Stimulated activated CD4-positive, alpha-beta T cell treated with anti-CD3 and anti-CD28 coated beads, Interleukin-4, amount 100 ng/mL, for 4 hours (primary cell): ENCODE measurements around the gene EYS.

ENCODE experiments used
- DNase-seq, 2 experiments: peaks; one replicate each; pipeline ENCODE4 v3.0.0-alpha.2; 2020

Gene EYS

GRCh38 chr6:64930681-64931080, 776.3 kb downstream of the EYS start:
- no peak for DNase-seq

- no peak for DNase-seq
These were observed 781.0 kb downstream of the EYS start for GRCh38 chr6:64926051-64926450.

- DNase-seq: no peak
These were observed 786.8 kb downstream of the EYS start for GRCh38 chr6:64920257-64920656.

- no peak for DNase-seq
These were observed 792.9 kb downstream of the EYS start for GRCh38 chr6:64914124-64914523.

GRCh38 chr6:64912966-64913365, 794.1 kb downstream of the EYS start:
- no peak for DNase-seq

- no peak for DNase-seq
These were observed 798.9 kb downstream of the EYS start for GRCh38 chr6:64908104-64908503.

GRCh38 chr6:64904616-64905015, 802.4 kb downstream of the EYS start:
- no peak for DNase-seq

GRCh38 chr6:64902596-64902995, 804.4 kb downstream of the EYS start:
- no peak for DNase-seq

GRCh38 chr6:64896939-64897338, 810.1 kb downstream of the EYS start:
- DNase-seq: no peak

GRCh38 chr6:64895945-64896344, 811.1 kb downstream of the EYS start:
- no peak for DNase-seq

- no peak for DNase-seq
These were observed 816.4 kb downstream of the EYS start for GRCh38 chr6:64890609-64891008.

- DNase-seq: no peak
These were observed 817.9 kb downstream of the EYS start for GRCh38 chr6:64889144-64889543.

GRCh38 chr6:64874776-64875175, 832.2 kb downstream of the EYS start:
- DNase-seq: no peak

GRCh38 chr6:64872633-64873032, 834.4 kb downstream of the EYS start:
- DNase-seq: no peak

- no peak for DNase-seq
These were observed 845.9 kb downstream of the EYS start for GRCh38 chr6:64861039-64861651.

GRCh38 chr6:64860203-64860602, 846.8 kb downstream of the EYS start:
- no peak for DNase-seq

GRCh38 chr6:64850121-64850520, 856.9 kb downstream of the EYS start:
- DNase-seq: no peak

GRCh38 chr6:64848467-64848866, 858.6 kb downstream of the EYS start:
- no peak for DNase-seq

GRCh38 chr6:64847396-64847795, 859.6 kb downstream of the EYS start:
- no peak for DNase-seq

GRCh38 chr6:64838726-64839125, 868.3 kb downstream of the EYS start:
- no peak for DNase-seq

- DNase-seq: no peak
These were observed 875.3 kb downstream of the EYS start for GRCh38 chr6:64831680-64832079.

- no peak for DNase-seq
These were observed 889.5 kb downstream of the EYS start for GRCh38 chr6:64817525-64817924.

- DNase-seq: no peak
These were observed 891.3 kb downstream of the EYS start for GRCh38 chr6:64815718-64816117.

GRCh38 chr6:64812138-64812537, 894.9 kb downstream of the EYS start:
- no peak for DNase-seq

GRCh38 chr6:64811119-64811518, 895.9 kb downstream of the EYS start:
- no peak for DNase-seq

- no peak for DNase-seq
These were observed 899.2 kb downstream of the EYS start for GRCh38 chr6:64807785-64808184.
